HG03103 (cell line): Measurements from ENCODE around the gene ARHGAP40.
"Not testable (repeated sequence)": the region's sequence is repeated elsewhere in the genome, so short reads cannot be mapped to it uniquely, and the experiment has no call there.

Experiments used
- ATAC-seq: cut with Tn5 transposase; IDR thresholded peaks from one replicate; pipeline ENCODE4 v1.9.1; 2021; ENCODE audit warnings: low read depth; ENCODE audit not compliant: unreplicated experiment

The ARHGAP40 gene

GRCh38 chr20:38586181-38586525 lies 15.5 kb upstream of the ARHGAP40 start:
- ATAC-seq: no peak

DNA sequence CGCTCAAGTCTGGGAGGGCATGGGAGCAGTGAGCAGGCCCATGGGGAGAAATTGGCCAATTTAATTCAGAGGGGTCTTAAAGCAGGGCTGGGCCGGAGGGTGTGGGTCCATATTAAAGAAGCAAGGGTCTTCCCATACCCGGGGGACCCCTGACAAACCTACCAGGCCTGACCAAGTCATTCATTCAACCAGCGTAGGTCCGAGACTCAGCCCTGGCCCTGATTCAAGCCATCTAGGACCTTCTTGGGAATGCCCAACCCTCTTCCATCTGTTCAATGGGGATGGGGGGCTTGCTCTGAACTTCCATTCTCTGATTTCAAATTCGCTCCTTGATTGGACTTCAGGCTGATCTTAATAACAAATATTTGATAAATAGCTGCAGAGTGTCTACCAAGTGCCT lies 13.3 kb upstream of the ARHGAP40 start:
- no peak for ATAC-seq

GRCh38 chr20:38589351-38589750 lies 12.3 kb upstream of the ARHGAP40 start:
- ATAC-seq: no peak

DNA sequence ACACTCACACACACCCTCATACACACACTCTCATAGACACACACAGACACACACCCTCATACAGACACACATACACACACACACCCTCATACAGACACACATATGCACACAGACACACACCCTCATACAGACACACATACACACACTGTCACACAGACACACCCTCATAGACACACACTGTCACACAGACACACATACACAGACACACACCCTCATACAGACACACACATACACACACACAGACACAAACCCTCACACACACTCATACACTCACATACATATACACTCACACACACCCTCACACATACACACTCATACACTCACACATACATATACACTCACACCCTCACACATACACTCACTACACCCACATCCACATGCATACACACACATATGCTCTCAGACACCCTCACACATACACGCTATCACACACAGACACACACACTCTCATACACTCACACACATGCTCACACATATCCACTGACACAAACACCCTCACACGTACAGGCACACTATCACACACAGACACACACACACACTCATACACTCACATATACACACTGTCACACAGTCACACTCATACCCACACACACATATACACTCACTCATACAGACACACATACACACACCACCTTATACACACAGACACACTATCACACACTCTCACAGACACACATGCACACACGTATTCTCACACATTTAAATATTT lies 11.5 kb upstream of the ARHGAP40 start:
- no peak for ATAC-seq

DNA sequence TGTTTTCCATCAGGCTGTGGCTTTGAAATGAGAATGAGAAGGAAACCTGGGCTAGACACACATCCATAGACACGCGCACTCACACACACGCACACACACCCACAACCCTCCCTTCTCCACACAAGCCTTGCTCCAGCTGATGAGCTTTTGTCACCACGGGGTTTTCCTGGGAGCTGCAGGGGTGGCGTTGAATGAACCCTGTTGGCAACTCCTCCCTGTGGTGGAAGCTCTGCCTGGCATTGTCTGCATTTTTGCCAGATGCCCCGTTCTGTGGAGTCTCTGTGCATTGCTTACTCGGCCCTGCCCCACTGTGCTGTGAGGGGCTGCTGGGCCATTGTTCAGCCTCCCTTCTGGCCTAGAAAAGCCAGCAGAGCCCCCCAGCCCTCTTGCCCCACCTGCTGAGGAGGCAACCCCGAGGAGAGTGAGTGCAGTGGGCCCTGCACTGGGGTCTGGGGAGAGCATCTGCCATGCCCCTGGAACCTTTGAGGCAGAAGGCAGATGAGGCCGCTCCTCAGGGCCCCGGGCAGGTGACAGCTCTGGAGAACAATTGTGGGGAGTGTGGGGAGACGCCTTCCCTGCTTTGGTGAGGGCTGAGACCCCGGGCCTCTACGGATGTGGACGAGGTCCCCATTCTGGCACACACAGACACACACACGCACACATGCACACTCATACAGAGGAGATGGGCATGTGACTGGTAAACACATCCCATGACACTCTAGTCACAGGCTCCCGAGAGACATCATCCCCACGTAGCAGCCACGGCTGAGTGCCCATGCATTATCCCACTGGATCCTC lies 10.7 kb upstream of the ARHGAP40 start:
- ATAC-seq: no peak

DNA sequence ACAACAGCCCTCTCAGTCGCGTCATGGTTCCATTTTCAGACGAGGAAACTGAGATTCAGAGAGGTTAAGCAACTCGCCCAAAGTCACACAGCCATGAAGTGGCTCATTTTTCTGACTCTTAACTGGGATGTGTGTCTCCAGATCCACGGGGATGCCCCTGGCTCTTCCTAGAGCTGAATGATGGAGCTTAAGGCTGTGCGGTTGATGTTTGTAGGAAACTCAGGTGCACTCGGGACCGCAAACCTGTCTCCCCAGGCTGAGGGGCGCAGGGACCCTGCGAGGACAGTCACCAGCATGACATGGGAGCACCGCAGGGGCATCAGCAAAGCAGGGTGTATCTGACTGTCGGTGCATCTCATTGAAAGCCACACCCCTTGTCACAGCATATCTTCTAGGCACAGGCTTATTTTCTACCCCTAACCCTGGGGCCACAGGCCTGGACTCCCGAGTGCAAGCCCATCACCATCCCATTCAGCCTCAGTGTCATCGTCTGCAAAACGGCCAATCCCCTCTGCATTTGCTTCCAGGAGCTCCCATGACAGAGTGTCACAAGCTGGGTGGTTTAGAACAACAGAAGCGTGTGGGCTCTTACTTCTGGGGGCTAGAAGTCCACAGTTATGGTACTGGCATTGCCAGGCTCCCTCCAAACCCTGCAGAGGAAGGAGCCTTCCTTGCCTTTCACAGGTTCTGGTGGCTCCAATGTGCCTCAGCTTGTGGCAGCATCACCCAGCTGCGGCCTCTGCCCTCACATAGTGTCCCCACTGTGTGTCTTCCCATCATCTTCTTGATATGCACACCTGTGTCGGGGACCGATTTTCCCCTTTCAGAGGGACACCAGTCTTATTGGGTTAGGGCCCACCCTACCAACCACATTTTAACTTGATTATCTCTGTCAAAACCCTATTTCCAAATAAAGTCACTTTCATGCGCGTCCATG lies 9.9 kb upstream of the ARHGAP40 start:
- ATAC-seq: no peak

GRCh38 chr20:38592411-38592790 lies 9.2 kb upstream of the ARHGAP40 start:
- ATAC-seq: not testable (repeated sequence)

DNA sequence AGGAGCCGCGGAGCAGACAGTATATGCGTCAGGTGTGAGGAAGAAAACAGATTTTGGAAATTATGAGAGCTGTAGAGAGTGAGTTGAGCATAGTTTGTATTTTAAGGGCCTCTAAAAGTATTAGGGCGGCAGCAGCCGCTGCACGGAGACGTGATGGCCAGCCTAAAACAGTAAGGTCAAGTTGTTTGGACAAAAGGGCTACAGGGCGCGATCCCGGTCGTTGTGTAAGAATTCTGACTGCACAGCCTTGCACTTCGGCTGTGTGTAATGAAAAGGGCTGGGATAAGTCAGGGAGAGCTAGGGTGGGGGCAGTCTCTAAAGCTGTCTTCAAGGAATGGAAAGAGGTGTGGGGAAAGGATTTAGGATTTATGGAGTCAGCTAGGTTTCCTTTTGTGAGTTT lies 7.3 kb upstream of the ARHGAP40 start:
- not testable (repeated sequence) for ATAC-seq

- ATAC-seq: not testable (repeated sequence)
These were observed 5.7 kb upstream of the ARHGAP40 start for GRCh38 chr20:38595886-38596285.

DNA sequence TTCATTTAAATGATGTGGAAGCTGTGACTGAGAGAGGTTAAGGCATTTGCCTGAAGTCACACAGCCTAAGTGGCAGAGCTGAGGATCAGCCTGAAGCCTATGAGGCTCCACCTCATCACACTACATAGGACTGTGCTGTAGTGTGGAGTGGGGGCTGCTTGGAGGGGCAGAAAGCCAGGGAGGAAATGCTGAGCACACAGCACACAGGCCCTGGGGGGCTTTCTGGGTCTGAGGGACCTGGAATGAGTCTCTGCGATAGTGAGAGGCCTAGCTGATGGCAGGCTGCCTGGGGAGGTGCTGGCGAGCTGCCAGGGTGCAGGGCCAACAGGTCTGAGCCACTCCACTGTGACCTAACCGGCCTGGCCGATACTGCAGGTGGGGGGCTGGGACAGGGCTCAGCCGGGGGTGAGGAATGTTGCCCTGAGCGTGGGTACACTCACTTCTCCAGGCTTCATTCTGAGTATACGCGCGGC lies 2.2 kb upstream of the ARHGAP40 start:
- ATAC-seq: no peak

DNA sequence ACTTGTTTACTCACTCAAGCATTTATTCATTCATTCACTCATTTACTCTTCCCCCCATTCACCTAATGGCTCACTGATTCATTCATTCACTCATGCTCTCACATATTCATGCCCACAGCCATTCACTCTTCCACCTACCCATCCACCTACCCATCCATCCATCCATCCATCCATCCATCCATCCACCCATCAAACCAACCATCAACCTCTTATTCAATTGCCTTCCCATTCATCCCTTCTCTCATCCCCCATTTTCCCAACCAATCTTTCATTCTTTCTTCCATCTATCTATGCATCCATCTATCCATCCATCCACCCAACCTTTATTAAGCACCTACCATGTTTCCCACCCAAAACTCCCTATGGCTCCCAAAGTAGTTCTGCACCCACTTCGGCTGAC lies 1.6 kb upstream of the ARHGAP40 start:
- no peak for ATAC-seq

DNA sequence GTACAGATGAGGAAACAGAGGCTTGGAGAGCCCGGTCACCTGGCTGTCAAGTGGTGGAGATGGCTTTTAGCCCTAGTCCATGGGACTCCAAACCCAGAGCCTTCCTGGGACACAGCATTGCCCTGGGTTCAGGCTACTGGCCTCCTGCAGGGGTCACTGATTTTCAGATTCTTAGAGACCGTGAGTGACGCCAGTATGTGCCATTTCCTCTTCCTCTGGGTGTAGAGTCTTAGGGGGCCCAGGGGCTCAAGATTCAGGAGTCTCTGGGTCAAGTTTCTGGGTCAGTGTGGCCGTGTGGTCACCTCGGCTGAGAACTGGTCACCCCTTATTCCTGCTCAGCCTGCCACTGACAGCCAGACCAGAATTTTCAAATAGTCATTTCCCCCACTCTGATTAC lies 574 bp downstream of the ARHGAP40 start:
- no peak for ATAC-seq

DNA sequence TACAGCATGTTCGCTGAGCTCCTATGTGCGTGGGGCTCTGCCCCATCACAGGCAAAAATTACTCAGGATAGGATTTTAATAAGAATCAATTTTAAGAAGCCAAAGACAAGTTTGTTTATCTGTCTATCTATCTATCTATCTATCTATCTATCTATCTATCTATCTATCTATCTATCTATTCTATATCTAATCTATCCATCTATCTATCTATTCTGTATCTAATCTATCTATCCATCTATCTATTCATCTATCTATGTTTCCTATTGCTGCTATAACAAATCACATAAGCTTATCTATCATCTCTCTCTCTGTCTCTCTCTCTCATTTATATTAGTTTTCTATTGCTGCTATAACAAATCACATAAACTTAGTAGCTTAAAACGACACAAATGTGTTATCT lies 1.7 kb downstream of the ARHGAP40 start:
- no peak for ATAC-seq

GRCh38 chr20:38604873-38605303 lies 3.3 kb downstream of the ARHGAP40 start:
- ATAC-seq: no peak

DNA sequence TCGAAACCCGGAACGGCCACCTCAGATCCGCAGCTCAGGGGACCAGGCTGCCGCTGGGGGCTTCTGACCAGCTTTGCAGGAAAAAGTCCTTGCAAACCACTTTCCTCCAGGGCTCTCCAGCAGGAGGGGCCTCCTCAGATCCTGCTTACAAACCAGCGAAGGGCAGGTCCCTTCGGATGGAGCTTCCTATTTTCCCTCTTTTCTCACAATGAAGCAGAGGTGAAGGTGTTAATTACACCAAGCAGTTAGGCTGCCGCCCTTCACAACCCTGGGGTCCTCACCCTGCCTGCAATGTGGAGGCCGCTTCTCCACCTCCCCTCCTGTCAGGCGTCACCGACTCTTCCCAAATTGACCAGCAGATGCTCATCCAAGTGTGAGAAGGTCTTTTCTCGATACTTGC lies 5.7 kb downstream of the ARHGAP40 start:
- no peak for ATAC-seq

DNA sequence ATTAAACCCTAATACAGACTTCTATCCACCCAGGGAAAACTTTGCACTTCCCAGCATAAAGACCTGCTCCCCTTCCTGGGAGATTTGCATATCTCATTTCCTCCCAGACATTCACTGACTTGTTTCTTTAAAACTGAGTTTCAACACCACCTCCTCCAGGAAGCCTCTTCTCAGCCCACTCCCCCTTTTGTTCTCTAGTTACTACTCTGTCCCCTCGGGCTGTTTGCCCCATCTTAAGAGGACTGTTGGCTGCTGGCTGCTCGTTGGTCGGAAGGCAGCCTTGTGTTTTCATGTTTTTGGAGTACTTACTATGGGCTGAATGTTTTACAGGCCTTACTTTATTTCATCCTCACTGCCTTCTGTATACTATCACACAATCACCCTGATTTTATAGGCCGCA lies 6.6 kb downstream of the ARHGAP40 start:
- ATAC-seq: no peak

- no peak for ATAC-seq
These were observed 8.2 kb downstream of the ARHGAP40 start for GRCh38 chr20:38609815-38610214.

- no peak for ATAC-seq
These were observed 8.9 kb downstream of the ARHGAP40 start for GRCh38 chr20:38610521-38610920.

DNA sequence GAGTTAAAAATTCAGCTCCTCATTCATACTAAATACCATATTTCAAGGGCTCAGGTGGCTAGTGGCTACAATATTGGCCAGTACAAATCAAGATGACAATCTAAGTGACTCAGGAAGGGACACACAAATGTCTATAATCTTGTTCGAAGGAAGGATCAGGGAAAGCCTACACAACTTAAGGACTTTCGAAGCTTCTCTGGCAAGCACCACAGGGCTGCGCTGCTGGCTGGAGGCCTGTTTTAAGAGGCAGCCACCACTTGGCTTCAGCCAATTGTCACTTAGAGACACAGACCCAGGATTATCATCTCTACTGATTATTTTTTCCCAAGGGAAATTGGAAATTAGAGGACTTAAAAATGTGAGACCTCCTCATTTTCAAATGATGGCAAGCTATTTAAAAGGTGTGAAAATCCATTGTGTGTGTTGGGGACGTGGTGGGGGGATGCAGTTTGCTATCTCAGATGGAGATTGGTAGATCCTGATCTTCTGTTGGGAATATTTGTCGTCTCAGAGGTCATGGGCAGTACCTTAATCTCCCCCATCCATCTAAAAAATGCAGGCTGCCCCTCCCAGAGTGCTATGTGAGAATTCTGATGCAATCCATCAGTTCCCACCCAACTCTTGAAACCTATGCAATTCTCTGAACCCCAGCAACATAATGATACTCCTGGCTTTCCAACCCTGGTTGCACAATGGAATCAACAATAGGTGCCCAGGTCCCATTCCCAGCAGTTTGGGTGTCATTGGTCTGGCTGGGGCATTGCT lies 11.3 kb downstream of the ARHGAP40 start:
- ATAC-seq: no peak

DNA sequence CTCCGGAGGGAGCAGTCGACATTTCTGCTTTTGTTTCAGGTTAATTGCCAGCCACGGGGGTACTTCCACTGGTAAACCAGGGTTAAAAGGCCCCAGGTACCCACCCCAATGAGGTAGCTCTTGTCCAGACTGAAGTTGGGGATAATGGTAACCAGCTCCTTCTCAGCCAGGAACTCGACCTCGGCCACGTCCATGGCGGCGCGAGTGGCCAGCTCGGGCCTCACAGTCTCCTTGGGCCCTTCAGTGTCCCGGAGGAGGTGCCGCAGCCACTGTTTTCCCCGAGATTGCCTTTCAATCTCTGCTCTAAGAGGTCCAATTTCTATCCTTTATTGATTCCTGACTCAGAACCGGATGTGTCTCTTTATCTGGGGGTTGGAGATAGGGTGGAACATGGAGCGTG lies 13.7 kb downstream of the ARHGAP40 start:
- ATAC-seq: no peak
